GM13976 (cell line): ENCODE measurements around the gene AQP9.

Source experiments
- DNase-seq: peaks from one replicate; pipeline ENCODE4 v3.0.0; 2012; ENCODE audit warnings: low spot score
- in situ Hi-C: fragments of 300-500 bp; cut with MboI; formaldehyde crosslinking; loops from one replicate; pipeline ENCODE4 v1.12.0; 2022; ENCODE audit warnings: low sequenced_read_pairs, mixed read lengths, inconsistent platforms; ENCODE audit not compliant: unreplicated experiment
- TF ChIP-seq, protein P1 (sequence below): IDR thresholded peaks from 2 replicates; pipeline ENCODE4 v1.5.1; 2012; ENCODE audit warnings: borderline replicate concordance, mild to moderate bottlenecking; ENCODE audit not compliant: insufficient read depth; ENCODE audit errors: extremely low read depth, missing control alignments, control extremely low read depth

Gene AQP9

DNA sequence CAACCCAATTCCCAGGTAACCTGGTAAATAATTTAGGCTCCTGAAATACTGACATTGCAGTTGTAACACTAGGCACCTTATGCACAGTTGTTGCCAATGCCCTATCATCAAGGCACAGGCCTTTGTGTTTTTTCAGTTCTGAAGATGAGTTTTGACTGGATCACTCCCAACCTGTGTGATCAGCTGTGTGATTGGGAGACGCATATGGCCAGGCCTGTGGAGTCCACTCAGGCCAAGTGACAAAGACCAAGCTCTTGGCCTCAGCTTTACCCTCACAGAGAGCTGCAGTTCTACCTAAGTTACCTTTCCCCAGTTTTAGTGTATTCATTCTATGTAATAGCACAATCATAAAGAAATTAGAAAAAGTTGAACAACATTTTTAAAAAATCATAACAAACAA lies 19.2 kb upstream of the AQP9 start:
- TF ChIP-seq, protein P1, sequence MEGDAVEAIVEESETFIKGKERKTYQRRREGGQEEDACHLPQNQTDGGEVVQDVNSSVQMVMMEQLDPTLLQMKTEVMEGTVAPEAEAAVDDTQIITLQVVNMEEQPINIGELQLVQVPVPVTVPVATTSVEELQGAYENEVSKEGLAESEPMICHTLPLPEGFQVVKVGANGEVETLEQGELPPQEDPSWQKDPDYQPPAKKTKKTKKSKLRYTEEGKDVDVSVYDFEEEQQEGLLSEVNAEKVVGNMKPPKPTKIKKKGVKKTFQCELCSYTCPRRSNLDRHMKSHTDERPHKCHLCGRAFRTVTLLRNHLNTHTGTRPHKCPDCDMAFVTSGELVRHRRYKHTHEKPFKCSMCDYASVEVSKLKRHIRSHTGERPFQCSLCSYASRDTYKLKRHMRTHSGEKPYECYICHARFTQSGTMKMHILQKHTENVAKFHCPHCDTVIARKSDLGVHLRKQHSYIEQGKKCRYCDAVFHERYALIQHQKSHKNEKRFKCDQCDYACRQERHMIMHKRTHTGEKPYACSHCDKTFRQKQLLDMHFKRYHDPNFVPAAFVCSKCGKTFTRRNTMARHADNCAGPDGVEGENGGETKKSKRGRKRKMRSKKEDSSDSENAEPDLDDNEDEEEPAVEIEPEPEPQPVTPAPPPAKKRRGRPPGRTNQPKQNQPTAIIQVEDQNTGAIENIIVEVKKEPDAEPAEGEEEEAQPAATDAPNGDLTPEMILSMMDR = no peak
- in situ Hi-C loops = no loop called here
- DNase-seq = no peak

DNA sequence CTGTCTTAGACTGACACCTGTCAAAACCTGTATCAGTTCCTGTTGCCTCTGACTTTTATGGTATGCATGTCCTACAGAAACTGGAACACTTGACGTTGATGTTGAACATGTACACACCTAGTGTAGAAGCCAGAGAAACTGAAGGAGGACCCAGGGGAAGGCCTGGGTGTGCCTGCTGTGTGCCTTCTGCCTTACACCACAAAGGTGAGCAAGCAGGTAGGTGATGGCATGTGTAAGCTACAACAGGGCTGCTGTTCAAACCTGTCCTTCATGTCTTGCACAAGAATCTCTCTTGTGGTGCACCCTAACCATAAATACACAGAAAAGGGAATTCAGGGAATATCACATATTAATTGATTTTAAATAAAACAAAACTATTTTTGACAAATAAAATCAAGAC lies 13.6 kb upstream of the AQP9 start:
- in situ Hi-C loops = no loop called here
- no peak for DNase-seq
- TF ChIP-seq, protein P1 = no peak

DNA sequence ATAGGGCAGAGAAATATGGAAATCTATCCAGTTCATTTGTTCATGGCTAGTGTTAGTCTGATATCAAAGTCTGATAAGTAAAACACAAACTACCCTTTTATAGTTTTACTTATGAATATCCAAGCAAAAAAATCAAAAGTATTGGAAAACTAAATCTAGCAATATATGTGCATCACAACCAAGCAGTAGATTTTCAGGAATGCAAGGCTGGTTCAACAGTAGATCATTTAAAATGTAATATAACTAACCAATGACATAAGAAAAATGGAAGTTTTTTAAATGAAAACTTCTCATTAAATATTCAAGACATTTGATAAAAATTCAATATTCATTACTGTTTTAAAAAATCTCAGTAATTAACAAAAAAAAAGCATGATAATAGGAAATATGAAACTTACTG lies 12.8 kb upstream of the AQP9 start:
- TF ChIP-seq, protein P1 = no peak
- DNase-seq = no peak
- in situ Hi-C loops = no loop called here

DNA sequence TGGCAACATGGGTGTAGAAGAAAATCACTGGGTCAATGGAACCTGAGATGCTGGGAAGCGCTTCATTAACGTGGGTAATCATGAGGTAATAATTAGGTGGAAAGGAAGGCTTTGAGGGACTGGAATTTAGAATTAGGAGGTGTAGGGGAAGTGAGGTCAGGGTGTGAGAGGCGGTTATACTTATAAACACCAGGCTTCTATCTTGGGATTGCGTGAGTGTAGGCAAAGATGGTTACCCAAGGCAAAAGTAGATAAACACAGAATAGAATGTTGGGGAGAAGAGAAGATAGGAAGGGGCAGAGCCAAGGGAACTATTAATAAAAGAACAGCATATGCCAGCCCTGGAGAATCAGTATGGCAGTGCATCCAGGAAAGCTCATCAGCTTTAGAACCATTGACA lies 3.3 kb upstream of the AQP9 start:
- in situ Hi-C loops = no loop called here
- TF ChIP-seq, protein P1 = no peak
- no peak for DNase-seq

DNA sequence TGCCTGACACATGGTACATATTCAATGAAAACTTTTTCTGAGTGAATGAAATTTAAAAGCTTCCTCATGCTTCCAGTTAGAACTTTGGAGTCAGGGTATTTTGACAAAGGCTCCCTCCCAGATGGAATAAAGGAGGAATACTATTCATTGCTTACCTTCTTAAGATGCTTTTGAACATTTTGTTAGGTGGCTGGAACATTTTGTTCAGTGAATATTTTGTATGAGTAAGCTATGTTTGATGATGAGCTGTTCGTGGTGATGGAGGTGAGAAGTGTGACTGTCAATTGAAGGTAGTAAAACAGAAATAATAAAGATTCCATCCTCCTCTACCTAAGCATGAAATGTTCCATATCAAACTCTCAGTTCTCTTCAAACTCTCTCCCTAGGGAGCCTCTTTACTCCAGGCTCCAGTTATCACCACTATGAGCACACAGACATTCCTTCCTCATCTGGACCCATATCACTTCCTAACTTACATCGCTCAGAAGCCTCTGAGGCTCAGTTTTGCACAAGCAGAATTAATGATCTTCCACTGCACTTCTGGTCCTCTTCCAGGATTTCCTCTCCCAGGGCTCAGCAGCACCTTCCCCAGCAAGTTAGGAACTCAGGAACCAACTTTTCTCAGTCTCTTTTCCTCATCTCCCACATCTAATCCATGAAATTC lies 2.5 kb upstream of the AQP9 start:
- TF ChIP-seq, protein P1 = no peak
- DNase-seq = no peak
- in situ Hi-C loops = no loop called here

DNA sequence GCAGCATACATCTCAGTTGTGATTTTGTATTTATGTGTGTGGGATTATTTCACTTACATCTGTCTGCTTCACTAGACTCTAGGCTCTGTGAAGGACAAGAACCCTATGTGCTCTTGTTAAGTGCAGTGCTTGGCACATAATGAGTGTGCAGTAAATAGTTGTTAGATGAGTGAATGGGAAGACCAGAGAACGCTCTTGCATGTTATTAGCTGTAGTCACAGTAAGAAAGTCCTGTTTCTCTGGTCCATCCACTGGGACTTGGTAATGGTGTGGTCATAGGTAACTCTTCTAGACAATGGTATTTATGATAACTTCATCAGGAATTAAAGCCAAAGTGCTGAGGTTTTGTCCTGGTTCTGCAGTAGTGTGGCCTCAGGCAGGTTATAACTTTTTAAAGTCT lies 1.4 kb upstream of the AQP9 start:
- in situ Hi-C loops = no loop called here
- no peak for DNase-seq
- TF ChIP-seq, protein P1 = no peak

DNA sequence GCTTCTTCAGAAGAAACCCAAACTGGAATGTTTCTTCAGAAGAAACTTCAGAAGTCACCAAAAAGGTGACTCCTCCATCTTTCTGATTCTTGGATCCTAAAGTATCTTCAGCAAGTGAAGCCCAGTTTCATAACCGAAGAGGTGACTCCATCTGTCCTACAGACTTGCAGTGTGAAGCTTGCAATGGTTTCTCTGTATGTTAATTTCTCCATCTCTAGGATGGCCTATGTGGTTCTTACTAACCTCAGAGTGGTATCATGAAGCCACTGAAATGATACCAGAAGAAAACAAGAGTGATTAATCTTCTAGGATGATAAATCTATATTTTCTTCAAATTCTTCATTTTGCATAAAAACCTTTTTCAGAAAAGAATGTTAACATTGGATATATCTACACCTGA lies 495 bp upstream of the AQP9 start:
- in situ Hi-C loops = no loop called here
- TF ChIP-seq, protein P1 = no peak

More for the DNA sequence above, 495 bp upstream of the AQP9 start:
- DNase-seq = no peak
